Osteoblast (primary cell): ENCODE results near the gene TTC3. TPM values are rescaled to one million over a fixed set of nuclear protein-coding genes. Genes with fewer than 3 reads are reported as not detected.

Experiments used
- DNase-seq: peaks from one replicate; pipeline ENCODE4 v3.0.0; 2011; ENCODE audit warnings: low spot score, mixed read lengths; ENCODE audit not compliant: insufficient read length; ENCODE audit errors: missing footprints
- H2AFZ ChIP-seq: 2 replicates; pipeline ENCODE4 v1.6.0; 2011; ENCODE audit warnings: mild to moderate bottlenecking, low read length
- H3K27ac ChIP-seq: 2 replicates; pipeline ENCODE4 v1.5.1; 2011; ENCODE audit warnings: mild to moderate bottlenecking, low read depth, low read length, moderate library complexity
- H3K27me3 ChIP-seq: 2 replicates; pipeline ENCODE4 v1.6.0; 2012; ENCODE audit warnings: mild to moderate bottlenecking, control low read depth, inconsistent platforms, low read length, moderate library complexity; ENCODE audit not compliant: insufficient read depth
- H3K36me3 ChIP-seq: 2 replicates; pipeline ENCODE4 v1.5.1; 2011; ENCODE audit warnings: mild to moderate bottlenecking, low read length, control low read depth, moderate library complexity; ENCODE audit not compliant: insufficient read depth
- H3K4me1 ChIP-seq: 2 replicates; pipeline ENCODE4 v1.5.1; 2011; ENCODE audit warnings: mild to moderate bottlenecking, low read length, control low read depth, moderate library complexity; ENCODE audit not compliant: insufficient read depth
- H3K4me2 ChIP-seq: 2 replicates; pipeline ENCODE4 v1.6.0; 2011; ENCODE audit warnings: mild to moderate bottlenecking, low read length; ENCODE audit not compliant: insufficient read depth
- H3K4me3 ChIP-seq: fragments of 200-600 bp; sonication (generic); 3 replicates; pipeline ENCODE4 v1.5.1; 2012; ENCODE audit warnings: mild to moderate bottlenecking, low read length, inconsistent platforms; ENCODE audit not compliant: insufficient read depth
- H3K79me2 ChIP-seq: 2 replicates; pipeline ENCODE4 v1.6.0; 2012; ENCODE audit warnings: mild to moderate bottlenecking, low read length, control low read depth, inconsistent platforms; ENCODE audit not compliant: insufficient read depth
- H3K9me3 ChIP-seq: 2 replicates; pipeline ENCODE4 v1.5.1; 2011; ENCODE audit warnings: low read depth, low read length, control low read depth
- H4K20me1 ChIP-seq: 2 replicates; pipeline ENCODE4 v1.6.0; 2012; ENCODE audit warnings: mild to moderate bottlenecking, low read length, control low read depth; ENCODE audit not compliant: insufficient read depth
- total RNA-seq: library from RNA; depleted of rRNA; stranded (reverse); fragments of >200 nt; gene quantifications from 2 replicates; pipeline ENCODE4 v1.2.3, GENCODE V29; 2012
- TF ChIP-seq, protein P1 (sequence below): IDR thresholded peaks from 2 replicates; pipeline ENCODE4 v1.5.1; 2011; ENCODE audit warnings: mild to moderate bottlenecking, low read depth, low read length, moderate library complexity; ENCODE audit errors: extremely low read depth

TTC3 gene
- total RNA-seq, 1 donor, result 364 TPM

GRCh38 chr21:37093977-37094376 lies 20.9 kb downstream of the TTC3 start:
- Histone ChIP-seq H3K79me2 (peaks cover 30% of the 10 kb centered on the region), H3K36me3 (peaks cover 57% of the 10 kb centered on the region), H3K27me3 (no peaks in the 10 kb centered on the region), H2AFZ (no peak overlapping the region), H3K4me3 (no peak overlapping the region), H3K9me3 (no peaks in the 10 kb centered on the region), H3K4me2 (no peak overlapping the region), H3K4me1 (no peaks in the 10 kb centered on the region), H3K27ac (no peak overlapping the region), H4K20me1 (peaks cover 8% of the 10 kb centered on the region)
- DNase-seq, result no peak
- TF ChIP-seq, protein P1, sequence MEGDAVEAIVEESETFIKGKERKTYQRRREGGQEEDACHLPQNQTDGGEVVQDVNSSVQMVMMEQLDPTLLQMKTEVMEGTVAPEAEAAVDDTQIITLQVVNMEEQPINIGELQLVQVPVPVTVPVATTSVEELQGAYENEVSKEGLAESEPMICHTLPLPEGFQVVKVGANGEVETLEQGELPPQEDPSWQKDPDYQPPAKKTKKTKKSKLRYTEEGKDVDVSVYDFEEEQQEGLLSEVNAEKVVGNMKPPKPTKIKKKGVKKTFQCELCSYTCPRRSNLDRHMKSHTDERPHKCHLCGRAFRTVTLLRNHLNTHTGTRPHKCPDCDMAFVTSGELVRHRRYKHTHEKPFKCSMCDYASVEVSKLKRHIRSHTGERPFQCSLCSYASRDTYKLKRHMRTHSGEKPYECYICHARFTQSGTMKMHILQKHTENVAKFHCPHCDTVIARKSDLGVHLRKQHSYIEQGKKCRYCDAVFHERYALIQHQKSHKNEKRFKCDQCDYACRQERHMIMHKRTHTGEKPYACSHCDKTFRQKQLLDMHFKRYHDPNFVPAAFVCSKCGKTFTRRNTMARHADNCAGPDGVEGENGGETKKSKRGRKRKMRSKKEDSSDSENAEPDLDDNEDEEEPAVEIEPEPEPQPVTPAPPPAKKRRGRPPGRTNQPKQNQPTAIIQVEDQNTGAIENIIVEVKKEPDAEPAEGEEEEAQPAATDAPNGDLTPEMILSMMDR, result no peak

GRCh38 chr21:37095821-37096220 lies 22.8 kb downstream of the TTC3 start:
- Histone ChIP-seq H3K27me3 (no peaks in the 10 kb centered on the region), H4K20me1 (peaks cover 3% of the 10 kb centered on the region)

GRCh38 chr21:37098751-37099150 lies 25.7 kb downstream of the TTC3 start:
- H3K4me3 ChIP-seq, result no peak overlapping the region
- peaks cover 54% of the 10 kb centered on the region for H3K36me3 ChIP-seq
- no peaks in the 10 kb centered on the region for H3K27me3 ChIP-seq
- TF ChIP-seq, protein P1, result no peak
- no peaks in the 10 kb centered on the region for H3K9me3 ChIP-seq
- no peak overlapping the region for H3K4me2 ChIP-seq
- DNase-seq, result no peak
- peaks cover 5% of the 10 kb centered on the region for H3K4me1 ChIP-seq
- no peak overlapping the region for H3K27ac ChIP-seq
- peaks cover 26% of the 10 kb centered on the region for H3K79me2 ChIP-seq
- no peak overlapping the region for H2AFZ ChIP-seq
- peaks cover 13% of the 10 kb centered on the region for H4K20me1 ChIP-seq

More at GRCh38 chr21:37095821-37096220, 22.8 kb downstream of the TTC3 start:
- Histone ChIP-seq H3K27ac (no peak overlapping the region), H3K9me3 (no peaks in the 10 kb centered on the region), H2AFZ (no peak overlapping the region), H3K4me3 (no peak overlapping the region), H3K4me1 (no peaks in the 10 kb centered on the region), H3K4me2 (no peak overlapping the region), H3K79me2 (peaks cover 16% of the 10 kb centered on the region), H3K36me3 (peaks cover 60% of the 10 kb centered on the region)
- no peak for DNase-seq
- TF ChIP-seq, protein P1, result no peak

DNA sequence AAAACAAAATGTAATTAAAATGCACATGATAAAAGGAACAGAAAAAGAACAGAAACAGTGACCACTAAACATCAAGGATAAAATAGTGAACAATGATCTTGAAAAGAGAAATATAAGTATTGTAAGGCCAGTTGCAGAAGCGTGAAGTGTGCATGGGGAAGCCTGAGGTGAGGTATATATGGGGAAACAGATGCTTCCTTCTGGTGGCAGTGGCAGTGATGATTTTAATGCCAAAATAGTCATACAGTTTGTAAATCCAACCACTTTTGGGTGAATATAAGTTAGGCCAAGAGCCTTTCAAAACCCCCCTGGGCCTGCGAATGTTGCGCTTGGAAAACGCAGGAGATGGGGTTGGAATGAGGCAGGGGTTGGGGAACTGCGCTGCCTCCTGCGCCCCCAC lies 27.3 kb downstream of the TTC3 start:
- H3K4me1 ChIP-seq, result peaks cover 5% of the 10 kb centered on the region
- no peak overlapping the region for H2AFZ ChIP-seq
- TF ChIP-seq, protein P1, result no peak
- no peak overlapping the region for H3K4me2 ChIP-seq
- H3K79me2 ChIP-seq, result peaks cover 41% of the 10 kb centered on the region
- no peak overlapping the region for H3K4me3 ChIP-seq
- no peak for DNase-seq
- peaks cover 14% of the 10 kb centered on the region for H4K20me1 ChIP-seq
- no peaks in the 10 kb centered on the region for H3K27me3 ChIP-seq
- no peak overlapping the region for H3K27ac ChIP-seq
- no peaks in the 10 kb centered on the region for H3K9me3 ChIP-seq
- peaks cover 46% of the 10 kb centered on the region for H3K36me3 ChIP-seq
